Fibroblast of skin of right quadriceps (primary cell): ENCODE results near the gene BET1L.
"Not testable (repeated sequence)": the region's sequence is repeated elsewhere in the genome, so short reads cannot be mapped to it uniquely, and the experiment has no call there.

Source experiments
- DNase-seq: peaks from one replicate; pipeline ENCODE4 v3.0.0-alpha.2; 2013

BET1L gene, protein sequence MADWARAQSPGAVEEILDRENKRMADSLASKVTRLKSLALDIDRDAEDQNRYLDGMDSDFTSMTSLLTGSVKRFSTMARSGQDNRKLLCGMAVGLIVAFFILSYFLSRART

GRCh38 chr11:207208-207862 is at the start of gene BET1L, which contains the start of gene RIC8A:
TSS of gene BET1L (minus strand) at chr11:207399. CDS start at chr11:207321, 78 bp downstream.
TSS of gene RIC8A (plus strand) at chr11:207708. CDS start at chr11:208855, 1,147 bp downstream.
- peak; percentile 99 for DNase-seq

- DNase-seq: no peak
These were observed 48.6 kb upstream of the BET1L start for GRCh38 chr11:255816-256215.

DNA sequence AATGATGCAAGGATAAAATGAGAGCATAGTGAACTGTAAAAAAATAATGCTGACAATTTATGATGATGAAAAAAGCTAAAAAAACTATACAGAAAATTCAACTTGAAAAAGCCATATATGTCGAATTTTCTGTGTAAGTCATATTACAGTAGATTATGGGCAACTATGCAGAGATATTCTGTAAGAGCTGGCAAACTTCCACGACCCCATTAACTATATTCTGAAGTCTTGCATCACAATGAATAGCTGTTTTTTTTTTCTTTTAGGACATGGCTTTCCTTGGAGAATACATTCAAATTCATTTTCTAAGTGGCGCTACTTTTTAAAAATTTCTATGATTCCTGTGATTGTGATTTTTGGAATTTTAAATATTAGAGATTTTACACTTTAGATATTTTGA is 48.0 kb upstream of the BET1L start:
- DNase-seq: peak; percentile 56

GRCh38 chr11:253886-254270 is 46.7 kb upstream of the BET1L start:
- no peak for DNase-seq

DNA sequence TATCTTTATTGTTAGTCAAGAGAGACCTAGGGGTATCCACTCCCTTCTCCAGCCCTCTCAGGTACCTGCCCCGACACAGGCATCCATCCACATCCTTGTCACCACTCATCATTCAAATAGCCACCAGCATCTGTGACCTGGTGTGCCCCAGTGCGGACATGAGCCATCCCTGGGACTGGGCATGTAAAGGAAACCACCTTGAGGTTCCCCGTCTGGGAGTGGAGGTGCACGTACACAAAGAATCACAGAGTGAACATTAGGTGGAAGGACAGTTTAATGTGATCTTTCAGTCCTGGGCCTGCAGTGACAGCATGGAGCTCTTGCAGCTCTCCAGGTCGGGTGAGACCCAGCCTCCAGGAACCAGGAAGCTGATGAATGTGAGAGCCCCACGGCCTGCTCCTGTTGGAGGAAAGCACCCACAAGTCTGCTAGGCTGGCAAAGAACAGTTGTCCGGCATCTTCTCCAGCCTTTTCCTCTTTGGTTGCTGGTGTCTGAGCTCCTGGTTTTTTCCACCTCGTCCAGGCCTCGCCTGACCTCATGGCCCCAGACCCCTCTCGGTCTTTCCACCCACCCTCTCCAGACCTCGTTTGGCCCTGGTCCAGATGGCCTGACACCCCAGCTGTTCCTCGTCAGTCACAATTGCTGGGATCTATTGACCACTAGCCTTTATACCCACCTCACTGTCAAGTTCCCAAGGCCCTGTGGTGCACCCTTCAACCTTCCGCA is 46.1 kb upstream of the BET1L start:
- DNase-seq: no peak

- no peak for DNase-seq
These were observed 45.5 kb upstream of the BET1L start for GRCh38 chr11:252666-253065.

DNA sequence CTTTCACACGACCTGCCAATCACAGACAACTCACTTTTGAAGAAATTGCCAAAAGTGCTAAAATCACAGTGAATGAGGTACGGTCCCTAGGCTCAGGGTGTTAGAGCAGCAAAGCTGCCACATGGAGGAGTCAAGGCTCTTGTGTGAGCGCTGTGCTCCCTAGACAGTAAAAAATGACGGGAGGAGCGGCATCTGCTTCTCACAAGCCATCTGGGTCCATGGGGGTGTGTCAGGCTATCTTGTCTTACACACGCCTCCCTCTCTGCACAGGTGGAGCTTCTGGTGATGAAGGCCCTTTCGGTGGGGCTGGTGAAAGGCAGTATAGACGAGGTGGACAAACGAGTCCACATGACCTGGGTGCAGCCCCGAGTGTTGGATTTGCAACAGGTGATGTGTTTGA is 44.4 kb upstream of the BET1L start:
- DNase-seq: no peak

DNA sequence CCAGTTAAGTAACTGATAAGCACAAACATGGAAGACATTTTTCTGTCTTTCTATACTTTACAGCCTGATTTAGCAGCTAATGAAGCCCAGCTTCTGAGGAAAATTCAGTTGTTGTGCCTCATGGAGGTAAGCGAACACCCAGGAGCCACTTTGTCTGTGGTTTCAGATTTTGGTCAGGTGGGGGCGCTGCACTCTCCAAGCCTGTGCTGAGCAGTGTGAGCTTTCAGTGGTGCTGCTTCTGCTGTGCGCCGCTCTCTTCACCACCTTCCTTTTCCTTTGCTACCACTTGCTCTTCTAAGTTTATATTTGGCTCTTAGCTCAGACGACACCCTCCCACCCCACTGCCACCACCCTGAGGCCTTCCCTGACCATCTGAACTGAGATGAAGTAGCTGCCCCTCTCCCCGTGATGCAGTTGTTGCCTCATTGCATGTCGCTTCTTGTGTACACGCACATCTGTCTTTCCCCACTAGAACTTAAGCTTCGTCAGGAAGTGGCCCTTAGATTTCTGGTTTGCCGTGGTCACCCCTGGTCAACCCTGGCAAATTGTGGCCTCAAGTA is 43.6 kb upstream of the BET1L start:
- peak; percentile 38 for DNase-seq

- DNase-seq: no peak
These were observed 43.1 kb upstream of the BET1L start for GRCh38 chr11:250274-250673.

GRCh38 chr11:249062-249461 is 41.9 kb upstream of the BET1L start:
- DNase-seq: no peak

GRCh38 chr11:244376-244775 is 37.2 kb upstream of the BET1L start:
- DNase-seq: no peak

DNA sequence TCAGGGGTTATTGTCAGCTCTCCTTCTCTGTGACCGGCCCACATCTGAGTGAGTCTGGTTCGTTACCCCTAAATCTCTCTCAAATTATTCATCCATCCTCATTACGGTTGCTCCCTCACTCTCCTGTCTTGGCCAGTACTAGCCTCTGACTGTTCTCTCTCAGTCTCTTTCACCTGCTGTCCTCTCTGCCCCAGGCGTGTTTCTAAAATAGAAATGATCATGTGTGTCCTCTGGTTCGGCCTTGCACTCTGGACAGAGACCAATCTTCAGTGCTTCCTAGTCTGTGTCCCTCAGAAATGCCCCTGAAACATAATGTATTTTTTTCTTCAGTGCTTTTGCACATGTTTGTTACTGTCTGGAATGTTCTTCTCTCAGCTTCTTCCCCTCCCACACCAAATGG is 34.4 kb upstream of the BET1L start:
- no peak for DNase-seq

GRCh38 chr11:240315-240714 is 33.1 kb upstream of the BET1L start:
- DNase-seq: no peak

- DNase-seq: not testable (repeated sequence)
These were observed 31.1 kb upstream of the BET1L start for GRCh38 chr11:238346-238745.

GRCh38 chr11:236774-237767 is 29.9 kb upstream of the BET1L start, which contains the start of gene PSMD13:
TSS of gene PSMD13 (plus strand) at chr11:236976. CDS start at chr11:237050, 74 bp downstream.
- DNase-seq: peak; percentile 78

DNA sequence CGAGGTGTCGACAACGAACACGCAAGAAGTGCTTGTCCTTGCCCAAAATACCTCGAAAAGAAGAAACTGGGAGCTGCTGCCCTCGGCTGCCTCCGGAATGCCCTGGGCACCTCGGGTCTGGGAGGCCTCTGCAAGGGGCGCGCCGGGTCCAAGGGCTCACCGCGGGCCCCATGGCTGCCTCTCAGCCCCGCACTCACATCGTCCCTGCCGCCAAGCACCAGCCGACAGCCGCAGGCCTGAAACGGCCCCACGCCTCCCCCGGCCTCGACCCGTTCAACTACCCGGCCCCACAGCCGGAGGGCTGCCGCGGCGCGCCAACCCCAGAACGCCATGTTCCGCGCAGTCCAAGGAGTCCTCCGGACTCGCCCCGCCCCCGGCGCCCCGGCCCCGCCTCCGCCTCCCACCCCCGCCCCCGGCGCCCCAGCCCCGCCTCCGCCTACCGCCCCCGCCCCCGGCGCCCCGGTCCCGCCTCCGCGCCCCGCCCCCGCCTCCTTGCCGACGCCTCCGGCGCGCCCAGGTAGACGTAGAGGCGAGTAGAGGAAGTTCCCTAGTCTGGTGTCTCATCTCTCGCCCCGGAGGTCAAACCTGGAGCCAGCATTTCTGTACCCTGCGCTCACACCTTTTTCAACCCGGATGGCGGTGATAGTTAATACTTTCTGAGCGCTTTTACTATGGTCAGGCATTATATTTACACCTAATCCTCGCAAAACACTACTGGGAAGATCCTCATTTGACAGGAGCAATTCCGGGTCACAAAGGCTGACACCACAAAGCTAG is 29.0 kb upstream of the BET1L start, which contains the start of gene SIRT3:
Gene SIRT3, minus strand, starts transcription at position 346 of the 777 bp plus-strand sequence. Its CDS starts 14 bp downstream, at position 332.
- peak; percentile 85 for DNase-seq

GRCh38 chr11:235609-235996 is 28.4 kb upstream of the BET1L start:
- no peak for DNase-seq

GRCh38 chr11:235180-235579 is 28.0 kb upstream of the BET1L start:
- DNase-seq: no peak

- DNase-seq: no peak
These were observed 25.8 kb upstream of the BET1L start for GRCh38 chr11:232783-233565.

- no peak for DNase-seq
These were observed 23.2 kb upstream of the BET1L start for GRCh38 chr11:230431-230830.
